D721Med (cell line): ENCODE results near the gene NUTF2.

Source experiments
- DNase-seq: peaks from one replicate; pipeline ENCODE4 v3.0.0; 2011; ENCODE audit warnings: low spot score; ENCODE audit not compliant: insufficient read length
- FAIRE-seq: peaks from 2 replicates; lab custom pipeline; 2011; peaks lifted over from hg19 to GRCh38; lab: Jason Lieb, UNC
- TF ChIP-seq, protein P1 (sequence below): IDR thresholded peaks from 2 replicates; pipeline ENCODE4 v1.5.1; 2012; ENCODE audit warnings: mild to moderate bottlenecking, control low read depth; ENCODE audit not compliant: insufficient read depth; ENCODE audit errors: missing control alignments

Gene NUTF2

DNA sequence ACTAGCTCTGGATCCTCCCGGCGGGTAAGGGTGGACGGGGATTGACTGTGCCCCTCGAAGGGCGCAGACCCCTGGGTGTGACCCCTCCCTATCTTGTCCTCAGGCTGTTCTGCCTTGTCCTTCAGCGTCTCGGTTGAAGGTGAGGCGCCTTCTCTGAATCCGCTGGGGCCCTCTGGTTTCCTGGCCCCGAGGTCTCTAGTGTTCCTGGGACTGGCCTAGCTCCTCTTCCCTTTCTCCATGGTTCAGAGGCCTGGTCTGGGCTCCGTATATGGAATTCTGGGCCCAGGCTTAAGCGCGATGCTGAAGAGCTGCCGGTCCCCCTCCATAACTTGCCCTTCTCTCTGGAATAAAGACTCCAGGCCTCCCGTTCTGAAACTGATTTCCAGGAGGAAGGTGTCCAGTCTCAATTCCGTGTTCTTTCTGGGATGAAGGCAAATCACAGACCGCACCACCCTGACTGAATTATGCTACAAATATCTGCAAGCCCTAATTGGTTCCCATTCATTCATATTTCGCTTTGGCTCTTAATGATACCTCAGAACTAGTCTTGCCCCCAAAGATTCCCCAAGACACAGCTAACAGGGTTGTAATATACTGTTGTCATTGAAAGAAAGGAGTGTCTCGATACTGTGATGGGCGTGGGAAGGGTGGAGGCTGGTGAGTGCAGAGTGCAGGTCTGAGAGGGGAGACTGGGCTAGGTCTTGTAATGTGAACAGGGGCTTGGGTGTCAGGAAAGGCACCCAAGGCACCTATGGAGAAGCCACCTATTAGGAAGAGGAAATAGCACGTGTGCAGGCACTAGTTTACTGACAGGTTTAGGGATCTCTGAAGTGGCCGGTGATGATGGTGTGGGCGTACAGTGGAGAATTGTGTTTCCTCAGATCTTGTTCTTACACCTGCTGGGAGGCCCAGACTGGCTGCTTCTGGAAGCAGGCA lies 27.0 kb downstream of the NUTF2 start:
- no peak for DNase-seq
- TF ChIP-seq, protein P1, sequence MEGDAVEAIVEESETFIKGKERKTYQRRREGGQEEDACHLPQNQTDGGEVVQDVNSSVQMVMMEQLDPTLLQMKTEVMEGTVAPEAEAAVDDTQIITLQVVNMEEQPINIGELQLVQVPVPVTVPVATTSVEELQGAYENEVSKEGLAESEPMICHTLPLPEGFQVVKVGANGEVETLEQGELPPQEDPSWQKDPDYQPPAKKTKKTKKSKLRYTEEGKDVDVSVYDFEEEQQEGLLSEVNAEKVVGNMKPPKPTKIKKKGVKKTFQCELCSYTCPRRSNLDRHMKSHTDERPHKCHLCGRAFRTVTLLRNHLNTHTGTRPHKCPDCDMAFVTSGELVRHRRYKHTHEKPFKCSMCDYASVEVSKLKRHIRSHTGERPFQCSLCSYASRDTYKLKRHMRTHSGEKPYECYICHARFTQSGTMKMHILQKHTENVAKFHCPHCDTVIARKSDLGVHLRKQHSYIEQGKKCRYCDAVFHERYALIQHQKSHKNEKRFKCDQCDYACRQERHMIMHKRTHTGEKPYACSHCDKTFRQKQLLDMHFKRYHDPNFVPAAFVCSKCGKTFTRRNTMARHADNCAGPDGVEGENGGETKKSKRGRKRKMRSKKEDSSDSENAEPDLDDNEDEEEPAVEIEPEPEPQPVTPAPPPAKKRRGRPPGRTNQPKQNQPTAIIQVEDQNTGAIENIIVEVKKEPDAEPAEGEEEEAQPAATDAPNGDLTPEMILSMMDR, result no peak
- FAIRE-seq, result no peak

DNA sequence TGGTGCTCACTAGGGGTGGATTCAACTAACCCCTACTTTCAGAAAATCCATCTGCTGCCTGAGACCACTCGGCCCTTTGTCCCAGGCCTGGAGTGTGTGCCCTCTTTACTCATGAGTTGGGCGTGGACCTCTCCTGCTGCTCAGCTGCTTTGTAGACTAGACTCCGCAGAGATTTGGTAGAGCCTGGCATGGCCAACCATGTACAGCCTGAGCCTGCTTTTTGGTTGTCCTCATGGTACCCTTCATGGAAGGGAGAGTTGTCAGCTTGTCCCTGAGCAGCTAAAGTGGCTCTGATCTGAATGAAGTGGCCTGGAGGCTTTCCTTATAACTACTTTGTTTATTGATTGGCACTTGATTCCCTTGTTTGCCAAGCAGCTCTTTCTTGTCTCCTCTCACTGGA lies 27.6 kb downstream of the NUTF2 start:
- TF ChIP-seq, protein P1, result no peak
- no peak for DNase-seq
- no peak for FAIRE-seq

DNA sequence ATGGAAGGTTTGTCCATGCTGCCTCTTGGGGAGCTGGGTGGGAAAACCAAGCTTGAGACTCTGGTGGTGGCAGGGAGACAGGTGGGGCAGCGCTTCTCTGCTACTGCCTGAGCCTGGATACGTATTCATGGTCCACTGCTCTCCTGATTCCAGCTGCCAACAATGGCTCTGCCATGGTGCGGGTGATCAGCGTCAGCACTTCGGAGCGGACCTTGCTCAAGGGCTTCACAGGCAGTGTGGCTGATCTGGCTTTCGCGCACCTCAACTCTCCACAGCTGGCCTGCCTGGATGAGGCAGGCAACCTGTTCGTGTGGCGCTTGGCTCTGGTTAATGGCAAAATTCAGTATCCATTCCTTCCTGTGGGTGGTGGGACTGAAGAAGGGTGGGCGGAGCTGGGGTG lies 30.3 kb downstream of the NUTF2 start:
- TF ChIP-seq, protein P1, result no peak
- no peak for FAIRE-seq
- DNase-seq, result no peak

DNA sequence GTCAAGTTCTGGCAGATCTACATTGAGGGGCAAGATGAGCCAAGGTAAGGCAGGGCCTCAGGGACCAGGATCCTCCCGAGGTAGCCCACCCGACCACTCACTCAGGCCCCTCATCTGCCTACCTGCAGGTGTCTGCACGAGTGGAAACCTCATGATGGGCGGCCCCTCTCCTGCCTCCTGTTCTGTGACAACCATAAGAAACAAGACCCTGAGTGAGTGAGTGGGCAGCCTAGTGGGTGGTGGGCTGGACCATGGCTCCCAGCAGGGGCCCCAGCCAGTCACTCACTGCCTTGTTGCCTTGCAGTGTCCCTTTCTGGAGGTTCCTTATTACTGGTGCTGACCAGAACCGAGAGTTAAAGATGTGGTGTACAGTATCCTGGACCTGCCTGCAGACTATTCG lies 31.5 kb downstream of the NUTF2 start:
- DNase-seq (no peak), FAIRE-seq (no peak)
- TF ChIP-seq, protein P1, result no peak

DNA sequence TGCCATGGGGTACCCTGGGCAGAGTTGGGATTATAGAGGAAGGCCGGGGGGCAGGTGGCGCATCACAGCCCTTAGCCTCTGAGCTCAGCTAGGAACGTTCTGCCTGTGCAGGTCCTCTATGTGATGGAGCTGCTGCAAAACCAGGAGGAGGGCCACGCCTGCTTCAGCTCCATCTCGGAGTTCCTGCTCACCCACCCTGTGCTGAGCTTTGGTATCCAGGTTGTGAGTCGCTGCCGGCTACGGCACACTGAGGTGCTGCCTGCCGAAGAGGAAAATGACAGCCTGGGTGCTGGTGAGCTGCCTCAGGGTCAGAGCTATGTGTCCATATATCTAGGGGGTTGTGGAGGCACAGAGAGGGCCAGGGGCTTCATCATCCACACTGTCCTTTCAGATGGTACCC lies 32.1 kb downstream of the NUTF2 start:
- FAIRE-seq (no peak), DNase-seq (no peak)
- TF ChIP-seq, protein P1, result no peak

DNA sequence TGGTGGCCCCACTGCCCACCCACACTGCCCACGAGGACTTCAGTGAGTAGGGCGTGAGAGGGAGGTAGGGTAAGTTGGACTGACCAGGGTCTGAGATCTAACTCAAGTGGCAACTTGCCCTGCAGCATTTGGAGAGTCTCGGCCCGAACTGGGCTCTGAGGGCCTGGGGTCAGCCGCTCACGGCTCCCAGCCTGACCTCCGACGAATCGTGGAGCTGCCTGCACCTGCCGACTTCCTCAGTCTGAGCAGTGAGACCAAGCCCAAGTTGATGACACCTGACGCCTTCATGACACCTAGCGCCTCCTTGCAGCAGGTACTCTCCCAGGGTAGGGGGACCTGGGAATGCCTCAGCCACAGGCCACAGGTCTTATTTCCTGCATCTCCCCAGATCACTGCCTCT lies 32.7 kb downstream of the NUTF2 start:
- TF ChIP-seq, protein P1, result no peak
- no peak for DNase-seq
- no peak for FAIRE-seq

DNA sequence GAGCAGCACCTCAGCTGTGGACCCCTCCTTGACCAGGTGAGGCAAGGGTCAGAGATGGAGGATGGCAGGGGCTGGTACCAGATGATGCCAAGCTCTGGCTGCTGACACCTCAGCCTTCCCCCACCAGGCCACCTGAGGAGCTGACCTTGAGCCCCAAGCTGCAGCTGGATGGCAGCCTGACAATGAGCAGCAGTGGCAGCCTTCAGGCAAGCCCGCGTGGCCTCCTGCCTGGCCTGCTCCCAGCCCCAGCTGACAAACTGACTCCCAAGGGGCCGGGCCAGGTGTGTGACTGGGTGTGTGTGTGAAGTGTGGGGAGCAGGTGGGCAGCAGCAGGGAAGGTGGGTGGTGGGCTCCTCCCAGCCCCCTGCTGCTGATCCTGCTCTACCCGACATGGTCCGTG lies 33.2 kb downstream of the NUTF2 start:
- TF ChIP-seq, protein P1, result no peak
- FAIRE-seq (no peak), DNase-seq (no peak)
